Measurements from ENCODE around the gene ENPP4. TPM values are rescaled to one million over a fixed set of nuclear protein-coding genes. Genes with fewer than 3 reads are reported as not detected.

Gene ENPP4
- total RNA-seq, 2 donors from 2014 or later = 21.8 to 32.2 TPM

DNA sequence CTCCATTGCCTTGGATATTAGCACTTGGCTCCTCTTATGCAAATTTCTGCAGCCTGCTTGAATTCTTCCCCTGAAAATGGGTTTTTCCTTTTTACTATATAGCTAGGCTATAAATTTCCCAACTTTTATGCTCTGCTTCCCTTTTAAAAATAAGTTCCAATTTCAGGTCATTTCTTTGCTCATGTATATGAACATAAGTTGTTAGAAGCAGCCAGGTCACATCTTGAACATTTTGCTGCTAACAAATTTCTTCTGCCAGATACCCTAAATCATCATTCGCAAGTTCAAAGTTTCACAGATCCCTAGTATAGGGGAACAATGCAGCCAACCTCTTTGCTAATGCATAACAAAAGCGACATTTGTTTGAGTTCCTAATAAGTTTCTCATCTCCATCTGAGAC is 34.5 kb upstream of the ENPP4 start:
- no peak for ATAC-seq (ENCODE audit: insufficient number of reproducible peaks, low FRiP score, low read depth)
- no peak for DNase-seq (ENCODE audit: low spot score)
- peaks cover 0 to 3% of the 10 kb centered on the region in 2 donors for H3K4me1 ChIP-seq (ENCODE audit: control insufficient read depth in 1 of 2, low read depth in 2 of 2)
- H3K36me3 ChIP-seq = no peaks in the 10 kb centered on the region
- H3K27me3 ChIP-seq (replicated peaks; ENCODE audit: insufficient read depth) = no peaks in the 10 kb centered on the region
- TF ChIP-seq, protein P1, sequence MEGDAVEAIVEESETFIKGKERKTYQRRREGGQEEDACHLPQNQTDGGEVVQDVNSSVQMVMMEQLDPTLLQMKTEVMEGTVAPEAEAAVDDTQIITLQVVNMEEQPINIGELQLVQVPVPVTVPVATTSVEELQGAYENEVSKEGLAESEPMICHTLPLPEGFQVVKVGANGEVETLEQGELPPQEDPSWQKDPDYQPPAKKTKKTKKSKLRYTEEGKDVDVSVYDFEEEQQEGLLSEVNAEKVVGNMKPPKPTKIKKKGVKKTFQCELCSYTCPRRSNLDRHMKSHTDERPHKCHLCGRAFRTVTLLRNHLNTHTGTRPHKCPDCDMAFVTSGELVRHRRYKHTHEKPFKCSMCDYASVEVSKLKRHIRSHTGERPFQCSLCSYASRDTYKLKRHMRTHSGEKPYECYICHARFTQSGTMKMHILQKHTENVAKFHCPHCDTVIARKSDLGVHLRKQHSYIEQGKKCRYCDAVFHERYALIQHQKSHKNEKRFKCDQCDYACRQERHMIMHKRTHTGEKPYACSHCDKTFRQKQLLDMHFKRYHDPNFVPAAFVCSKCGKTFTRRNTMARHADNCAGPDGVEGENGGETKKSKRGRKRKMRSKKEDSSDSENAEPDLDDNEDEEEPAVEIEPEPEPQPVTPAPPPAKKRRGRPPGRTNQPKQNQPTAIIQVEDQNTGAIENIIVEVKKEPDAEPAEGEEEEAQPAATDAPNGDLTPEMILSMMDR (IDR thresholded peaks at IDR 0.05) = no peak
- no peak overlapping the region for H3K27ac ChIP-seq
- no peak overlapping the region for H3K4me3 ChIP-seq
- H3K9me3 ChIP-seq = peaks cover 15% of the 10 kb centered on the region

DNA sequence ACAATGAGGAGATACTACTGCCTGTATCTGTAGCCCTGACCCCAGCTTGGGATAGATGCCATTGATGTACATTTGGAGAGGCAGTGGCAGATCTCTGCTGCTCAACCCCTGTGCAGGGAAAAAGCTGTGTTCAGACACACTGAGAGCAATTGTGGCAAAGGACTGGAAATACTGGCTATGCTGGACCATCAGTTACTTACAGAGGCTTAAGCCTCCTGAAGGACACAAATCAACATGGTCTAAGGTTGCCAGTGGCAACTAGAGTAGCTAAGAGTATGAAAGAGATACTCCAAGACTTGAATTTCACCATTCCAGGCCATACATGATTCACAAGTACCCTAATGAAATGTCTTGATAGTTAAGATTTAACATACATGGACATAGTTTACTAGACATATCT is 32.4 kb upstream of the ENPP4 start:
- ATAC-seq (ENCODE audit: insufficient number of reproducible peaks, low FRiP score, low read depth) = no peak
- no peaks in the 10 kb centered on the region for H3K36me3 ChIP-seq
- TF ChIP-seq, protein P1 (IDR thresholded peaks at IDR 0.05) = no peak
- no peak overlapping the region for H3K27ac ChIP-seq
- peaks cover 15% of the 10 kb centered on the region for H3K9me3 ChIP-seq
- DNase-seq (ENCODE audit: low spot score) = no peak
- H3K4me3 ChIP-seq = no peak overlapping the region
- peaks cover 0 to 3% of the 10 kb centered on the region in 2 donors for H3K4me1 ChIP-seq (ENCODE audit: control insufficient read depth in 1 of 2, low read depth in 2 of 2)
- no peaks in the 10 kb centered on the region for H3K27me3 ChIP-seq (replicated peaks; ENCODE audit: insufficient read depth)

DNA sequence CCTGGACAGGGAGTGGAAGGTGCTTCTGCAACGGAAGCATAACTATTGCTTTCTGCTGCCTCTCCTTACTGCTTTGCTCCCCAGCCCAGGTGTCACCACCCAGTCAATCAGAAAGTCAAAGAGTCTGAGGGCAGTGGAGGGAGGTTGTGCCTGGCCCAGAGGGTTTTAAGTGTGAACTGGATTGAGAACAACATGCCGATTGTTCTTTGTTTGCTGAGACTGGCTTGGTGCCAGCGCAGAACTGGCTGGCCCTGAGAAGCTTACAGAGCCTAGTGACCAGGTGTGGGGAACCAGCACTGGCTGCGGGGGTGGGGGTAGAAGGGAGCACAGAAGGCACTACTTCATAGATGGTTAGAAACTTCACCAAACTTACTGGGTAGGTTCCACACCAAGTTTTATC is 31.1 kb upstream of the ENPP4 start:
- no peak overlapping the region for H3K27ac ChIP-seq

DNA sequence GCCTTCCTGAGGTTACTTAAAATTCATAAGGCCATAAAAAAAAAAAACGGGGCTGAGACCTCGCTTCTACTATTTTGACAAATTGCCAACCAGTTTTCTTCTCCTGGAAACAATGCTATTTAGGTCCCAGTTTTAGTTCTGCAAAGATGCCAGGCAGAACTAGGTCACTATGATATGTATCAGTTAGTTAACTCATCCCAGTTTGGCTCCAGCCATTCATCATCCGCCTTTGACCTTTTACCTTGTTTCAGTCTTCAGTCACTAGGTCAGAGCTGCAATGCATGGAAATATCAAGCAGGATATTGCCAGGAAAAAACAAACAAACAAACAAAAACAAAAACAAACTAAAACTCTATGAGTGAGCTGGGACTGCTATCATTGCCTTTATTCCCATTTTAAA is 29.8 kb upstream of the ENPP4 start:
- H3K27ac ChIP-seq = no peak overlapping the region
- H3K27me3 ChIP-seq (replicated peaks; ENCODE audit: insufficient read depth) = no peaks in the 10 kb centered on the region
- H3K4me3 ChIP-seq = no peak overlapping the region
- no peaks in the 10 kb centered on the region for H3K36me3 ChIP-seq
- H3K9me3 ChIP-seq = peaks cover 9% of the 10 kb centered on the region
- no peak for DNase-seq (ENCODE audit: low spot score)
- TF ChIP-seq, protein P1 (IDR thresholded peaks at IDR 0.05) = no peak
- ATAC-seq (ENCODE audit: insufficient number of reproducible peaks, low FRiP score, low read depth) = no peak
- H3K4me1 ChIP-seq (ENCODE audit: control insufficient read depth in 1 of 2, low read depth in 2 of 2) = peaks cover 10 to 22% of the 10 kb centered on the region in 2 donors

More for the DNA sequence above, 31.1 kb upstream of the ENPP4 start:
- ATAC-seq (ENCODE audit: insufficient number of reproducible peaks, low FRiP score, low read depth) (no peak), DNase-seq (ENCODE audit: low spot score) (no peak)
- H3K9me3 ChIP-seq = peaks cover 15% of the 10 kb centered on the region
- TF ChIP-seq, protein P1 (IDR thresholded peaks at IDR 0.05) = no peak
- H3K27me3 ChIP-seq (replicated peaks; ENCODE audit: insufficient read depth) = no peaks in the 10 kb centered on the region
- H3K4me1 ChIP-seq (ENCODE audit: control insufficient read depth in 1 of 2, low read depth in 2 of 2) = peaks cover 5 to 9% of the 10 kb centered on the region in 2 donors
- no peak overlapping the region for H3K4me3 ChIP-seq
- H3K36me3 ChIP-seq = no peaks in the 10 kb centered on the region

DNA sequence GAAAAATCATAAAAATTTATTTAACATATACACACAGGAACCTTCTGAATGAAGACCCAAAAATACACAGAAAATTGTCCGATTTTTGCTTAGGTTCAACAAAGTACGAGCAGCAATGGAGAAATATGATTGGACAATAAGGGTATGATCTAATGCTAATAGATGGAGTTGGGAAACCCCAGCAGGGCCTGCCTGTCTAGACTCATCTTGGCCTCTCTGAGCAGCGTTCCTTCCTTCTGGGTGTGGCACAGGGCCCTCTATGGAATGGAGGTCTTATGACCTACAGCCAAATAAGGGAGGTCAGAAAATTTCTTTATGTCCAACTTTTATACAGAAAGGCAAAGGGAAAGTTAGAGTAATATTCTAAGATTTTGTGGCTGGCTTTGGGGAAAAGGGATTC is 27.7 kb upstream of the ENPP4 start:
- no peak overlapping the region for H3K4me3 ChIP-seq
- no peaks in the 10 kb centered on the region for H3K36me3 ChIP-seq
- no peak for DNase-seq (ENCODE audit: low spot score)
- no peaks in the 10 kb centered on the region for H3K27me3 ChIP-seq (replicated peaks; ENCODE audit: insufficient read depth)
- H3K9me3 ChIP-seq = peaks cover 2% of the 10 kb centered on the region
- TF ChIP-seq, protein P1 (IDR thresholded peaks at IDR 0.05) = no peak
- peaks cover 10 to 22% of the 10 kb centered on the region in 2 donors for H3K4me1 ChIP-seq (ENCODE audit: control insufficient read depth in 1 of 2, low read depth in 2 of 2)
- no peak overlapping the region for H3K27ac ChIP-seq
- ATAC-seq (ENCODE audit: insufficient number of reproducible peaks, low FRiP score, low read depth) = no peak
